OCI-LY3 (cell line): ENCODE results near the gene SLC29A3.

ENCODE experiments used
- H2AFZ ChIP-seq: fragments of 200-600, 300-600 bp; shearing (Covaris generic); 2 replicates; pipeline ENCODE4 v1.6.0; 2014; ENCODE audit warnings: antibody characterized with exemption, low read depth, low read length
- H3K27ac ChIP-seq: fragments of 200-600, 300-600 bp; sonication (generic); 2 replicates; pipeline ENCODE4 v1.5.1; 2014; ENCODE audit warnings: mild to moderate bottlenecking, low read length, moderate library complexity, mixed read lengths
- H3K27me3 ChIP-seq: fragments of 200-600, 300-600 bp; sonication (generic); 2 replicates; pipeline ENCODE4 v1.6.1; 2014; ENCODE audit warnings: low read depth, low read length, mixed read lengths
- H3K36me3 ChIP-seq: fragments of 200-600, 300-600 bp; sonication (generic); replicated peaks from 2 replicates; pipeline ENCODE3; 2014; ENCODE audit warnings: low read depth, low read length, mixed read lengths
- H3K4me1 ChIP-seq: fragments of 300-600, 200-600 bp; sonication (generic); 2 replicates; pipeline ENCODE4 v1.6.1; 2014; ENCODE audit warnings: low read length, mixed read lengths
- H3K4me2 ChIP-seq: fragments of 200-600, 300-600 bp; sonication (generic); 2 replicates; pipeline ENCODE4 v1.6.1; 2014; ENCODE audit warnings: low read length, mixed read lengths
- H3K4me3 ChIP-seq: fragments of 300-600, 200-600 bp; sonication (generic); 2 replicates; pipeline ENCODE4 v1.5.1; 2014; ENCODE audit warnings: antibody characterized with exemption, mild to moderate bottlenecking, low read length, moderate library complexity
- H3K79me2 ChIP-seq: fragments of 300-600, 200-600 bp; shearing (Covaris generic); 2 replicates; pipeline ENCODE4 v1.6.1; 2014; ENCODE audit warnings: mild to moderate bottlenecking, low read length, mixed read lengths
- H3K9ac ChIP-seq: fragments of 300-600, 200-600 bp; shearing (Covaris generic); 2 replicates; pipeline ENCODE4 v1.6.0; 2014; ENCODE audit warnings: mild to moderate bottlenecking, low read length, moderate library complexity
- H3K9me3 ChIP-seq: fragments of 200-600, 300-600 bp; shearing (Covaris generic); 2 replicates; pipeline ENCODE4 v1.6.1; 2014; ENCODE audit warnings: low read length, mixed read lengths; ENCODE audit not compliant: insufficient read depth
- H4K20me1 ChIP-seq: fragments of 200-600, 300-600 bp; sonication (generic); 2 replicates; pipeline ENCODE4 v1.6.1; 2016; ENCODE audit warnings: low read length, mixed read lengths; ENCODE audit not compliant: insufficient read depth
- EZH2phosphoT487 ChIP-seq: fragments of 200-600 bp; shearing (Covaris generic); IDR thresholded peaks from 2 replicates; pipeline ENCODE4 v1.6.1; 2018; ENCODE audit warnings: antibody characterized with exemption, mixed run types, low read depth
- TF ChIP-seq, protein P1 (sequence below): fragments of 200-600, 300-600 bp; sonication (generic); IDR thresholded peaks from 2 replicates; pipeline ENCODE4 v1.5.1; 2014; ENCODE audit warnings: antibody characterized with exemption, low read length, low read depth

The SLC29A3 gene

GRCh38 chr10:71368643-71369042 is 49.6 kb downstream of the SLC29A3 start:
- H3K4me2 ChIP-seq = no peak overlapping the region
- H3K79me2 ChIP-seq = no peaks in the 10 kb centered on the region
- TF ChIP-seq EZH2phosphoT487 = no peak
- TF ChIP-seq, protein P1, sequence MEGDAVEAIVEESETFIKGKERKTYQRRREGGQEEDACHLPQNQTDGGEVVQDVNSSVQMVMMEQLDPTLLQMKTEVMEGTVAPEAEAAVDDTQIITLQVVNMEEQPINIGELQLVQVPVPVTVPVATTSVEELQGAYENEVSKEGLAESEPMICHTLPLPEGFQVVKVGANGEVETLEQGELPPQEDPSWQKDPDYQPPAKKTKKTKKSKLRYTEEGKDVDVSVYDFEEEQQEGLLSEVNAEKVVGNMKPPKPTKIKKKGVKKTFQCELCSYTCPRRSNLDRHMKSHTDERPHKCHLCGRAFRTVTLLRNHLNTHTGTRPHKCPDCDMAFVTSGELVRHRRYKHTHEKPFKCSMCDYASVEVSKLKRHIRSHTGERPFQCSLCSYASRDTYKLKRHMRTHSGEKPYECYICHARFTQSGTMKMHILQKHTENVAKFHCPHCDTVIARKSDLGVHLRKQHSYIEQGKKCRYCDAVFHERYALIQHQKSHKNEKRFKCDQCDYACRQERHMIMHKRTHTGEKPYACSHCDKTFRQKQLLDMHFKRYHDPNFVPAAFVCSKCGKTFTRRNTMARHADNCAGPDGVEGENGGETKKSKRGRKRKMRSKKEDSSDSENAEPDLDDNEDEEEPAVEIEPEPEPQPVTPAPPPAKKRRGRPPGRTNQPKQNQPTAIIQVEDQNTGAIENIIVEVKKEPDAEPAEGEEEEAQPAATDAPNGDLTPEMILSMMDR = peak; percentile 18; the same call in 1 of the 2 replicates
- no peak overlapping the region for H2AFZ ChIP-seq
- H3K36me3 ChIP-seq = no peaks in the 10 kb centered on the region
- H3K4me3 ChIP-seq = no peak overlapping the region
- no peaks in the 10 kb centered on the region for H4K20me1 ChIP-seq
- peaks cover 67% of the 10 kb centered on the region for H3K4me1 ChIP-seq
- no peaks in the 10 kb centered on the region for H3K27me3 ChIP-seq
- no peaks in the 10 kb centered on the region for H3K9me3 ChIP-seq
- H3K9ac ChIP-seq = no peak overlapping the region
- H3K27ac ChIP-seq = peak overlapping the region; percentile 23; the same call in 1 of the 2 replicates

DNA sequence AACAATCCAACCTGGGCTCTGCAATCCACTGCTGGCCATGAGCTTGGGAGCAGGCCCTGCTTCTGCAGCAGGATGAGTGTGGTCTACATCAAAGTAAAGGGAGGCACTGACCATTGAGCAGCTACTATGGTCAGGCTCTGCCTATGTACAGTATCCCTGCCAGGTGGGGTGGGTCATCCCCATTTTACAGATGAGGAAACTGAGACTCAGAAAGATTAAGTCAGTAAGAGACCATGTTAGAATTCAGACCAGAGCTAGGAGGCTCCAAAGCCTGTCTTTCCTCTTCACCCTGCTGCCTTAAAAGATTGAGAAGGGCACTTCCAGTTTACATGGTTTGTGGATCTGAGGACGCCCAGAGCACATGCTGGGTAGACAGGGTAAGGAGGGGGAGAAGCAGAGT is 50.5 kb downstream of the SLC29A3 start:
- H3K27ac ChIP-seq = no peak overlapping the region
- H3K4me2 ChIP-seq = no peak overlapping the region

GRCh38 chr10:71370031-71370430 is 51.0 kb downstream of the SLC29A3 start:
- no peak overlapping the region for H2AFZ ChIP-seq
- H4K20me1 ChIP-seq = no peaks in the 10 kb centered on the region
- H3K79me2 ChIP-seq = no peaks in the 10 kb centered on the region
- peaks cover 74% of the 10 kb centered on the region for H3K4me1 ChIP-seq
- no peak overlapping the region for H3K4me3 ChIP-seq
- H3K4me2 ChIP-seq = no peak overlapping the region
- no peak overlapping the region for H3K9ac ChIP-seq
- no peaks in the 10 kb centered on the region for H3K36me3 ChIP-seq
- no peaks in the 10 kb centered on the region for H3K9me3 ChIP-seq
- TF ChIP-seq, protein P1 = no peak
- TF ChIP-seq EZH2phosphoT487 = no peak
- H3K27ac ChIP-seq = no peak overlapping the region
- no peaks in the 10 kb centered on the region for H3K27me3 ChIP-seq

More for the DNA sequence above, 50.5 kb downstream of the SLC29A3 start:
- Histone ChIP-seq H3K4me1 (peaks cover 74% of the 10 kb centered on the region), H3K9ac (no peak overlapping the region), H3K4me3 (no peak overlapping the region), H4K20me1 (no peaks in the 10 kb centered on the region), H3K27me3 (no peaks in the 10 kb centered on the region), H3K79me2 (no peaks in the 10 kb centered on the region), H3K36me3 (no peaks in the 10 kb centered on the region), H3K9me3 (no peaks in the 10 kb centered on the region), H2AFZ (no peak overlapping the region)
- TF ChIP-seq, protein P1 = no peak
- no peak for TF ChIP-seq EZH2phosphoT487

DNA sequence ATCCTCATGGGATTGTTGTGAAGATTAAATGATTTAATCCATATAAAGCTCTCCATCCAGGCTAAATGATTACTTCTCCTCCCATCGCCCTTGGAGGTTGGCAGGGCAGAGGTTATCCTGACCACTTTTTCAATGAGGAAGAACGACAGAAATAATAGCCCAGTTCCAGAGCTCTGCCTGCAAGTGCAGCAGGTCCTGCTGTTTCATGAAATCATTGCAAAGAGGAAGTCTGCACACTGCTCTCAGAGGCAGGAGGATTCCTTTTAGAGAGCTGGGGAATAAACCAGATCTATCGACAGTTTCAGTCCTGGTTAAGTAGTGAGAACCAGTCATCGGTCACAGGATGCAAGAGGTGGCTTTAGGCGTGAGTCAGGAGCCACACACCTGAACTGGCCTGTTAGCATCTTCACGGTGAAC is 52.7 kb downstream of the SLC29A3 start:
- TF ChIP-seq, protein P1 = no peak
- no peak for TF ChIP-seq EZH2phosphoT487
- Histone ChIP-seq H3K79me2 (peaks cover 2% of the 10 kb centered on the region; the same call in 1 of the 2 replicates), H3K27me3 (no peaks in the 10 kb centered on the region), H2AFZ (no peak overlapping the region), H3K36me3 (no peaks in the 10 kb centered on the region), H3K4me3 (peak overlapping the region; percentile 60), H3K9me3 (no peaks in the 10 kb centered on the region), H3K9ac (peak overlapping the region; percentile 95), H3K4me2 (peak overlapping the region; percentile 82), H3K4me1 (peaks cover 89% of the 10 kb centered on the region), H3K27ac (peak overlapping the region; percentile 100), H4K20me1 (no peaks in the 10 kb centered on the region)
